Panc1 (cell line): ENCODE results near the gene HMHB1. TPM values are rescaled to one million over a fixed set of nuclear protein-coding genes. Genes with fewer than 3 reads are reported as not detected.

Experiments used
- ATAC-seq: fragments of 200-7000 bp; cut with Tn5 transposase; 2 replicates; pipeline ENCODE4 v1.9.1; 2020; ENCODE audit warnings: mild to moderate bottlenecking, moderate library complexity
- BruUV-seq: library from RNA; stranded (reverse); fragments of 400-500 nt; replicated peaks from 2 replicates; lab custom pipeline; 2021; lab: Mats Ljungman, UMichigan
- CTCF ChIA-PET: fragments of 300-600 bp; sonication (Branson Sonifier 250); formaldehyde crosslinking; loops from one replicate; lab custom pipeline; 2022; ENCODE audit warnings: antibody characterized with exemption; lab: Charles Lee
- POLR2A ChIA-PET: fragments of 300-600 bp; sonication (Branson Sonifier 250); formaldehyde crosslinking; loops from one replicate; lab custom pipeline; 2022; ENCODE audit warnings: antibody characterized with exemption; lab: Charles Lee
- DNase-seq: peaks from one replicate; pipeline ENCODE4 v3.0.0-alpha.2; 2010; ENCODE audit warnings: low read depth, low spot score
- H3K27ac ChIP-seq: 2 replicates; pipeline ENCODE4 v1.5.1; 2011; ENCODE audit warnings: mild to moderate bottlenecking, low read length, inconsistent platforms
- H3K27me3 ChIP-seq: fragments of 200-500 bp; sonication (Bioruptor generic); 2 replicates; pipeline ENCODE4 v1.6.0; 2014; ENCODE audit warnings: low read length, inconsistent platforms; ENCODE audit not compliant: control insufficient read depth, insufficient read depth
- H3K36me3 ChIP-seq: fragments of 200-500 bp; sonication (Bioruptor generic); 2 replicates; pipeline ENCODE4 v1.5.1; 2014; ENCODE audit warnings: inconsistent platforms, mild to moderate bottlenecking, low read length, moderate library complexity; ENCODE audit not compliant: control insufficient read depth, insufficient read depth
- H3K4me1 ChIP-seq: 2 replicates; pipeline ENCODE4 v1.5.1; 2011; ENCODE audit warnings: inconsistent platforms, mild to moderate bottlenecking, low read length, moderate library complexity; ENCODE audit not compliant: control insufficient read depth, insufficient read depth
- H3K4me3 ChIP-seq, 2 experiments: 2 replicates each; pipeline ENCODE4 v1.5.1; 2011 to 2012; ENCODE audit warnings: low read depth in 2 of 2, low read length in 2 of 2, mild to moderate bottlenecking in 2 of 2, inconsistent platforms in 1 of 2, moderate library complexity in 1 of 2
- H3K9me3 ChIP-seq: fragments of 200-500 bp; sonication (Bioruptor generic); 2 replicates; pipeline ENCODE4 v1.5.1; 2014; ENCODE audit warnings: low read depth, mild to moderate bottlenecking, inconsistent platforms, low read length, moderate library complexity; ENCODE audit not compliant: control insufficient read depth, insufficient read depth
- CTCF ChIP-seq: fragments of 450-650 bp; IDR thresholded peaks from 2 replicates; pipeline ENCODE4 v1.5.1; 2017; ENCODE audit warnings: mild to moderate bottlenecking
- POLR2AphosphoS5 ChIP-seq: IDR thresholded peaks from 2 replicates; pipeline ENCODE4 v1.6.1; 2012; ENCODE audit warnings: mild to moderate bottlenecking, low read depth, low read length, moderate library complexity
- SIN3A ChIP-seq: IDR thresholded peaks from 2 replicates; pipeline ENCODE4 v1.6.1; 2012; ENCODE audit warnings: low read depth, mild to moderate bottlenecking, low read length, moderate library complexity, borderline replicate concordance; ENCODE audit not compliant: insufficient read depth
- TCF7L2 ChIP-seq: IDR thresholded peaks from 2 replicates; pipeline ENCODE4 v1.6.1; 2011; ENCODE audit warnings: mild to moderate bottlenecking, low read depth, low read length, inconsistent platforms
- in situ Hi-C: cut with HindIII; loops from 2 replicates; pipeline ENCODE4 v1.10.0; 2016; ENCODE audit warnings: low sequenced_read_pairs, low pct_unique_long_range_greater_than_20kb
- intact Hi-C: fragments of 100-400 bp; cut with micrococcal nuclease; formaldehyde crosslinking; loops from one replicate; pipeline ENCODE4 v1.10.0; 2022; ENCODE audit not compliant: unreplicated experiment
- total RNA-seq: library from RNA; stranded (reverse); gene quantifications from one replicate; pipeline ENCODE4 v1.2.1, GENCODE V29; 2021; ENCODE audit not compliant: unreplicated experiment
- TF ChIP-seq, protein P1 (sequence below), 2 experiments: IDR thresholded peaks; 2 replicates each; pipeline ENCODE4 v1.6.1; 2011 to 2012; ENCODE audit warnings: low read depth in 2 of 2, control low read depth in 1 of 2, low read length in 1 of 2, mild to moderate bottlenecking in 1 of 2, moderate library complexity in 1 of 2; ENCODE audit not compliant: insufficient read depth in 1 of 2

The HMHB1 gene
- total RNA-seq, 1 experiment from 2014 or later = not detected

DNA sequence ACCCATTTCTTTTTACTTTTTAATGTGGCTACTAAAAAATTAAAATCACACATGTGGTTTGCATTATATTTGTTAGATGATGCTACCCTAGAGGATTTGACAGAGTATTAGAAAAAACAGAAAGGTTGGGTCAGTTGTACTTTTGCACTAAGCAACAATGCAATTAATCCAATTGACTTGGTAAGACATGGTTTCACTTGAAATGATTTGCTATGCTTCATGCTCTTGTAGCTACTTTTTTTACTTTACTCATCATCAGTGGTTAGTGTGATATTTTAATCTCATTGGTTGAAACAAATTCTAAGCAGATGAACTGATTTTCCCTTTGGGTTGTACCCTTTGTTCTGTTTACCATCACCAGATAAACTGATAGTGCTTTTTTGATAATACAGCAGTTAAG is 39.4 kb downstream of the HMHB1 start:
- TF ChIP-seq POLR2AphosphoS5 (no peak), CTCF (no peak), SIN3A (no peak), TCF7L2 (no peak)
- TF ChIP-seq, protein P1, sequence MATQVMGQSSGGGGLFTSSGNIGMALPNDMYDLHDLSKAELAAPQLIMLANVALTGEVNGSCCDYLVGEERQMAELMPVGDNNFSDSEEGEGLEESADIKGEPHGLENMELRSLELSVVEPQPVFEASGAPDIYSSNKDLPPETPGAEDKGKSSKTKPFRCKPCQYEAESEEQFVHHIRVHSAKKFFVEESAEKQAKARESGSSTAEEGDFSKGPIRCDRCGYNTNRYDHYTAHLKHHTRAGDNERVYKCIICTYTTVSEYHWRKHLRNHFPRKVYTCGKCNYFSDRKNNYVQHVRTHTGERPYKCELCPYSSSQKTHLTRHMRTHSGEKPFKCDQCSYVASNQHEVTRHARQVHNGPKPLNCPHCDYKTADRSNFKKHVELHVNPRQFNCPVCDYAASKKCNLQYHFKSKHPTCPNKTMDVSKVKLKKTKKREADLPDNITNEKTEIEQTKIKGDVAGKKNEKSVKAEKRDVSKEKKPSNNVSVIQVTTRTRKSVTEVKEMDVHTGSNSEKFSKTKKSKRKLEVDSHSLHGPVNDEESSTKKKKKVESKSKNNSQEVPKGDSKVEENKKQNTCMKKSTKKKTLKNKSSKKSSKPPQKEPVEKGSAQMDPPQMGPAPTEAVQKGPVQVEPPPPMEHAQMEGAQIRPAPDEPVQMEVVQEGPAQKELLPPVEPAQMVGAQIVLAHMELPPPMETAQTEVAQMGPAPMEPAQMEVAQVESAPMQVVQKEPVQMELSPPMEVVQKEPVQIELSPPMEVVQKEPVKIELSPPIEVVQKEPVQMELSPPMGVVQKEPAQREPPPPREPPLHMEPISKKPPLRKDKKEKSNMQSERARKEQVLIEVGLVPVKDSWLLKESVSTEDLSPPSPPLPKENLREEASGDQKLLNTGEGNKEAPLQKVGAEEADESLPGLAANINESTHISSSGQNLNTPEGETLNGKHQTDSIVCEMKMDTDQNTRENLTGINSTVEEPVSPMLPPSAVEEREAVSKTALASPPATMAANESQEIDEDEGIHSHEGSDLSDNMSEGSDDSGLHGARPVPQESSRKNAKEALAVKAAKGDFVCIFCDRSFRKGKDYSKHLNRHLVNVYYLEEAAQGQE (IDR thresholded peaks at IDR 0.05; ENCODE audit: insufficient read depth in 1 of 2, low read depth in 2 of 2, low read length in 1 of 2) = no peak
- Histone ChIP-seq H3K27ac (no peak overlapping the region), H3K27me3 (no peaks in the 10 kb centered on the region), H3K4me3 (no peak overlapping the region), H3K36me3 (no peaks in the 10 kb centered on the region), H3K4me1 (no peaks in the 10 kb centered on the region), H3K9me3 (no peaks in the 10 kb centered on the region)
- no TSS peak for BruUV-seq
- POLR2A ChIA-PET = no interaction called here
- CTCF ChIA-PET = no interaction called here
- DNase-seq = no peak
- intact Hi-C loops = no loop called here
- in situ Hi-C loops = no loop called here
- ATAC-seq = no peak

DNA sequence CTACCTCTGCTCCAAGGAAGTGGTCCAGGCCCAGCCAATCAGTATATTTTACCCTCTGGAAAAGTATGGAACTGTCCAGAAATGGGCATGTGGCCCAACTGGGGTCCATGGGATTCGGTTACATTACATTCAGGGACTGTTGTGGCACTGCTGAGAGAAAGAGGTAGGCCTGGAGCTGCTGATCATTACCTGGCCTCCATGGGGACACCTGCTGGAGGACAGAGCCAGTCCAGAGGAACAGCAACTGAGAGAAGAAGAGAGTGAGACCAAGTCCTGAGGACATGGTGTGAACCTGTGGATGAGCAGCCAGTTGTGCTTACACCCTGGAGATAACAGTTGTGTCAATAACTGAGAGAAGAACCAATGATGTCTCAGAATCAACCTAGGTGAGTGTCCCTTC is 48.2 kb downstream of the HMHB1 start:
- BruUV-seq = no TSS peak
- H3K27ac ChIP-seq = no peak overlapping the region
- no peak for DNase-seq
- no peak overlapping the region for H3K4me3 ChIP-seq
- no peak for TF ChIP-seq CTCF
- TF ChIP-seq SIN3A = no peak
- no peaks in the 10 kb centered on the region for H3K4me1 ChIP-seq
- intact Hi-C loops = no loop called here
- no peaks in the 10 kb centered on the region for H3K27me3 ChIP-seq
- CTCF ChIA-PET = no interaction called here
- in situ Hi-C loops = no loop called here
- H3K9me3 ChIP-seq = no peaks in the 10 kb centered on the region
- POLR2A ChIA-PET = no interaction called here
- no peaks in the 10 kb centered on the region for H3K36me3 ChIP-seq
- no peak for ATAC-seq
